Measurements from ENCODE around the gene SIPA1L3. TPM values are rescaled to one million over a fixed set of nuclear protein-coding genes. Genes with fewer than 3 reads are reported as not detected.

Gene SIPA1L3
- total and polyA plus RNA-seq, 2 experiments from 2014 or later = 15.7 to 54.1 TPM

DNA sequence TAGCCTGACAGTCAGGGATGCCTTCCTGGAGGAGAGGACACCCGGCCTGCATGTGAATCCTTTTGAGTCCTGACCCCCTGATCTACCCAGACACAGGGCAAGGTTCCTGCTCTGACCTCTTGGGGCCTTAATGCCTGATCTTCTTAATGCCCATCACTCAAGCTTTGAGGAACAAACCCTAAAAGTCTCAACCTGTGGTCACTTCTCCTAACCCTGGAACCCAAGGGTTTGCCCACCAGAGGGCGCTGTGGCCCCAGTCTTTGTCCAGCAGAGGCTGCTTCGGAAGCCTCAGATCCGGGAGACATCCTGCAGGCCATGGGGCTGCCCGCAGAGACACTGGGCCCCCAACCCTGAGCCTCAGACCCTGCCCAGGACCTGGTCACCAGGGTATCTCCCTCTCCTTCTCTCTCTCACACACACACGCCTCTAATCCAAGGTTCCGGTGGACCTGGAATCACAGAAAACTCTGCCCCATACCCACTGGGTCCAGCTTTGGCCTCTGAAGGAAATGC, 326.8 kb downstream of the SIPA1L3 start:
- H3K4me1 ChIP-seq (ENCODE audit: insufficient read depth) = 0 out of 2 replicates have a peak, but pooled peaks cover 3% of the 10 kb centered on the region
- ATAC-seq = peak; percentile 83
- Mint-ChIP-seq H3K27me3 (ENCODE audit: insufficient read depth, low read depth, poor library complexity) (peaks cover 28% of the 10 kb centered on the region), H3K4me1 (peaks cover 9% of the 10 kb centered on the region), H3K9me3 (no peaks in the 10 kb centered on the region), H3K4me3 (no peak overlapping the region), H3K36me3 (ENCODE audit: low read depth) (no peaks in the 10 kb centered on the region; the same call in 2 of the 3 replicates), H3K27ac (no peak overlapping the region)
- H3K27ac ChIP-seq (ENCODE audit: low read depth) = no peak overlapping the region
- H2AFZ ChIP-seq = peak overlapping the region; percentile 98
- H3K4me2 ChIP-seq = no peak overlapping the region
- H3K36me3 ChIP-seq (ENCODE audit: insufficient read depth) = no peaks in the 10 kb centered on the region
- H3K4me3 ChIP-seq = no peak overlapping the region
- H4K20me1 ChIP-seq (replicated peaks; ENCODE audit: insufficient read depth) = no peaks in the 10 kb centered on the region
- no peaks in the 10 kb centered on the region; the same call in 1 of the 2 replicates for H3F3A ChIP-seq (replicated peaks; ENCODE audit: low read depth)
- TF ChIP-seq STAT1 (IDR thresholded peaks at IDR 0.05; ENCODE audit: unreplicated experiment) = no peak
- TF ChIP-seq, protein P1, sequence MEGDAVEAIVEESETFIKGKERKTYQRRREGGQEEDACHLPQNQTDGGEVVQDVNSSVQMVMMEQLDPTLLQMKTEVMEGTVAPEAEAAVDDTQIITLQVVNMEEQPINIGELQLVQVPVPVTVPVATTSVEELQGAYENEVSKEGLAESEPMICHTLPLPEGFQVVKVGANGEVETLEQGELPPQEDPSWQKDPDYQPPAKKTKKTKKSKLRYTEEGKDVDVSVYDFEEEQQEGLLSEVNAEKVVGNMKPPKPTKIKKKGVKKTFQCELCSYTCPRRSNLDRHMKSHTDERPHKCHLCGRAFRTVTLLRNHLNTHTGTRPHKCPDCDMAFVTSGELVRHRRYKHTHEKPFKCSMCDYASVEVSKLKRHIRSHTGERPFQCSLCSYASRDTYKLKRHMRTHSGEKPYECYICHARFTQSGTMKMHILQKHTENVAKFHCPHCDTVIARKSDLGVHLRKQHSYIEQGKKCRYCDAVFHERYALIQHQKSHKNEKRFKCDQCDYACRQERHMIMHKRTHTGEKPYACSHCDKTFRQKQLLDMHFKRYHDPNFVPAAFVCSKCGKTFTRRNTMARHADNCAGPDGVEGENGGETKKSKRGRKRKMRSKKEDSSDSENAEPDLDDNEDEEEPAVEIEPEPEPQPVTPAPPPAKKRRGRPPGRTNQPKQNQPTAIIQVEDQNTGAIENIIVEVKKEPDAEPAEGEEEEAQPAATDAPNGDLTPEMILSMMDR (conservative IDR thresholded peaks at IDR 0.05; ENCODE audit: low read depth in 2 of 2) = peak; percentile 93 to 98
- peaks cover 4% of the 10 kb centered on the region; the same call in 1 of the 2 replicates for H3K27me3 ChIP-seq (ENCODE audit: insufficient read depth)
- no peaks in the 10 kb centered on the region for H3K9me2 ChIP-seq (ENCODE audit: insufficient read depth)
- no peaks in the 10 kb centered on the region for H3K79me2 ChIP-seq (replicated peaks; ENCODE audit: insufficient read depth)
- peak; percentile 96 for DNase-seq (ENCODE audit: low spot score)

DNA sequence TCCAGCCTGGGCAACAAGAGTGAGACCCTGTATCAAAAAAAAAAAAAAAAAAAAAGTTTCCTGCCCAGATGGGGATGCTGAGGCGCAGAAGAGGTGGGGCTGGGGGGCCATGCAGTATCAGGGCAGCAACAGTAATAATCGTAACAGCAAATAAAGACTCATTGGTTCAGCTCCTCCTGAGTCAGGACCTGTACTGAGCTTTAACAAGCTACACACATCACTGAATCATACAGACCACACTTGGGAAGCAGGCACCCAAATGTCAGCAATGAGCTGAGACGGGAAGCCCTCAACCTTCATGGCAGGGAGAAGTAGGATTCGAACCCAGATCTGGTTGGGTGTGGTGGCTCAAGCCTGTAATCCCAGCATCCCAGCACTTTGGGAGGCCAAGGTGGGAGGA, 327.6 kb downstream of the SIPA1L3 start:
- no peak overlapping the region for H3K4me3 Mint-ChIP-seq
- no peak for ATAC-seq
- DNase-seq (ENCODE audit: low spot score) = no peak
- Histone ChIP-seq H3K4me3 (no peak overlapping the region), H3K36me3 (ENCODE audit: insufficient read depth) (no peaks in the 10 kb centered on the region), H3K4me1 (ENCODE audit: insufficient read depth) (0 out of 2 replicates have a peak, but pooled peaks cover 3% of the 10 kb centered on the region), H3F3A (replicated peaks; ENCODE audit: low read depth) (no peaks in the 10 kb centered on the region; the same call in 1 of the 2 replicates), H3K4me2 (no peak overlapping the region), H3K27me3 (ENCODE audit: insufficient read depth) (peaks cover 4% of the 10 kb centered on the region; the same call in 1 of the 2 replicates), H2AFZ (no peak overlapping the region), H3K9me2 (ENCODE audit: insufficient read depth) (no peaks in the 10 kb centered on the region), H3K27ac (ENCODE audit: low read depth) (no peak overlapping the region), H3K79me2 (replicated peaks; ENCODE audit: insufficient read depth) (no peaks in the 10 kb centered on the region), H4K20me1 (replicated peaks; ENCODE audit: insufficient read depth) (no peaks in the 10 kb centered on the region)
- no peaks in the 10 kb centered on the region; the same call in 2 of the 3 replicates for H3K36me3 Mint-ChIP-seq (ENCODE audit: low read depth)
- no peak overlapping the region for H3K27ac Mint-ChIP-seq
- no peaks in the 10 kb centered on the region for H3K9me3 Mint-ChIP-seq
- H3K27me3 Mint-ChIP-seq (ENCODE audit: insufficient read depth, low read depth, poor library complexity) = peaks cover 28% of the 10 kb centered on the region
- H3K4me1 Mint-ChIP-seq = peaks cover 9% of the 10 kb centered on the region
- TF ChIP-seq JUNB (IDR thresholded peaks at IDR 0.05; ENCODE audit: unreplicated experiment) (no peak), CREB1 (CRISPR knock-in tag; IDR thresholded peaks at IDR 0.05; ENCODE audit: low read depth) (no peak), STAT1 (IDR thresholded peaks at IDR 0.05; ENCODE audit: unreplicated experiment) (no peak), EZH2 (IDR thresholded peaks at IDR 0.05; ENCODE audit: low read depth, unreplicated experiment) (no peak), ZNF331 (CRISPR knock-in tag; IDR thresholded peaks at IDR 0.05; ENCODE audit: low read depth) (no peak), EZH2phosphoT487 (IDR thresholded peaks at IDR 0.05; ENCODE audit: unreplicated experiment) (no peak)
- TF ChIP-seq, protein P1 (conservative IDR thresholded peaks at IDR 0.05; ENCODE audit: low read depth in 2 of 2) = no peak
- TF ChIP-seq, protein P2, sequence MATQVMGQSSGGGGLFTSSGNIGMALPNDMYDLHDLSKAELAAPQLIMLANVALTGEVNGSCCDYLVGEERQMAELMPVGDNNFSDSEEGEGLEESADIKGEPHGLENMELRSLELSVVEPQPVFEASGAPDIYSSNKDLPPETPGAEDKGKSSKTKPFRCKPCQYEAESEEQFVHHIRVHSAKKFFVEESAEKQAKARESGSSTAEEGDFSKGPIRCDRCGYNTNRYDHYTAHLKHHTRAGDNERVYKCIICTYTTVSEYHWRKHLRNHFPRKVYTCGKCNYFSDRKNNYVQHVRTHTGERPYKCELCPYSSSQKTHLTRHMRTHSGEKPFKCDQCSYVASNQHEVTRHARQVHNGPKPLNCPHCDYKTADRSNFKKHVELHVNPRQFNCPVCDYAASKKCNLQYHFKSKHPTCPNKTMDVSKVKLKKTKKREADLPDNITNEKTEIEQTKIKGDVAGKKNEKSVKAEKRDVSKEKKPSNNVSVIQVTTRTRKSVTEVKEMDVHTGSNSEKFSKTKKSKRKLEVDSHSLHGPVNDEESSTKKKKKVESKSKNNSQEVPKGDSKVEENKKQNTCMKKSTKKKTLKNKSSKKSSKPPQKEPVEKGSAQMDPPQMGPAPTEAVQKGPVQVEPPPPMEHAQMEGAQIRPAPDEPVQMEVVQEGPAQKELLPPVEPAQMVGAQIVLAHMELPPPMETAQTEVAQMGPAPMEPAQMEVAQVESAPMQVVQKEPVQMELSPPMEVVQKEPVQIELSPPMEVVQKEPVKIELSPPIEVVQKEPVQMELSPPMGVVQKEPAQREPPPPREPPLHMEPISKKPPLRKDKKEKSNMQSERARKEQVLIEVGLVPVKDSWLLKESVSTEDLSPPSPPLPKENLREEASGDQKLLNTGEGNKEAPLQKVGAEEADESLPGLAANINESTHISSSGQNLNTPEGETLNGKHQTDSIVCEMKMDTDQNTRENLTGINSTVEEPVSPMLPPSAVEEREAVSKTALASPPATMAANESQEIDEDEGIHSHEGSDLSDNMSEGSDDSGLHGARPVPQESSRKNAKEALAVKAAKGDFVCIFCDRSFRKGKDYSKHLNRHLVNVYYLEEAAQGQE (IDR thresholded peaks at IDR 0.05; ENCODE audit: unreplicated experiment) = no peak
- TF ChIP-seq, protein P3, sequence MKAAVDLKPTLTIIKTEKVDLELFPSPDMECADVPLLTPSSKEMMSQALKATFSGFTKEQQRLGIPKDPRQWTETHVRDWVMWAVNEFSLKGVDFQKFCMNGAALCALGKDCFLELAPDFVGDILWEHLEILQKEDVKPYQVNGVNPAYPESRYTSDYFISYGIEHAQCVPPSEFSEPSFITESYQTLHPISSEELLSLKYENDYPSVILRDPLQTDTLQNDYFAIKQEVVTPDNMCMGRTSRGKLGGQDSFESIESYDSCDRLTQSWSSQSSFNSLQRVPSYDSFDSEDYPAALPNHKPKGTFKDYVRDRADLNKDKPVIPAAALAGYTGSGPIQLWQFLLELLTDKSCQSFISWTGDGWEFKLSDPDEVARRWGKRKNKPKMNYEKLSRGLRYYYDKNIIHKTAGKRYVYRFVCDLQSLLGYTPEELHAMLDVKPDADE (IDR thresholded peaks at IDR 0.05) = no peak

All from GM23338 (cell line).